SK-N-SH (cell line): ENCODE measurements around the gene SAMD14. TPM values are rescaled to one million over a fixed set of nuclear protein-coding genes. Genes with fewer than 3 reads are reported as not detected.

ENCODE experiments used
- CTCF ChIA-PET: fragments of 300-600, 350-600 bp; formaldehyde crosslinking; extraction: SDS; loops from one replicate; lab custom pipeline; 2021; lab: Yijun Ruan, JAX
- POLR2A ChIA-PET: fragments of 350-600 bp; sonication (Branson Sonifier 250); formaldehyde crosslinking; extraction: SDS; loops from one replicate; lab custom pipeline; 2020; ENCODE audit warnings: antibody characterized with exemption, inconsistent platforms; lab: Yijun Ruan, JAX
- DNase-seq: peaks from one replicate; pipeline ENCODE4 v3.0.0; 2012
- H2AFZ ChIP-seq: fragments of 200-600 bp; sonication (generic); 2 replicates; pipeline ENCODE4 v1.8.1; 2016; ENCODE audit warnings: antibody characterized with exemption, mild to moderate bottlenecking, low read depth
- H3F3A ChIP-seq: fragments of 200-600 bp; sonication (generic); replicated peaks from 2 replicates; pipeline ENCODE3; 2016; ENCODE audit warnings: antibody characterized with exemption, mild to moderate bottlenecking; ENCODE audit not compliant: insufficient read depth
- H3K27ac ChIP-seq, 2 experiments: fragments of 200-500 bp in 1 of 2; fragments of 200-600 bp in 1 of 2; sonication (Bioruptor generic) in 1 of 2; sonication (generic), shearing (Covaris generic) in 1 of 2; 2 replicates each; pipeline versions ENCODE4 v1.5.1 to v1.6.1; 2014 to 2016; ENCODE audit warnings: low read depth in 2 of 2, inconsistent platforms in 1 of 2, low read length in 1 of 2, mild to moderate bottlenecking in 1 of 2, mixed read lengths in 1 of 2
- H3K27me3 ChIP-seq: fragments of 200-600 bp; sonication (generic), shearing (Covaris generic); 2 replicates; pipeline ENCODE4 v1.6.1; 2016; ENCODE audit warnings: mixed run types; ENCODE audit not compliant: insufficient read depth
- H3K36me3 ChIP-seq, 2 experiments: fragments of 200-500 bp in 1 of 2; fragments of 200-600 bp in 1 of 2; sonication (Bioruptor generic) in 1 of 2; sonication (generic) in 1 of 2; replicated peaks in 1 of 2; 2 replicates each; pipeline versions ENCODE3 to v1.5.1; 2014 to 2016; ENCODE audit warnings: low read length in 1 of 2, mild to moderate bottlenecking in 1 of 2; ENCODE audit not compliant: insufficient read depth in 2 of 2, control insufficient read depth in 1 of 2
- H3K4me1 ChIP-seq, 2 experiments: fragments of 200-500 bp in 1 of 2; fragments of 200-600 bp in 1 of 2; sonication (Bioruptor generic) in 1 of 2; sonication (generic), shearing (Covaris generic) in 1 of 2; 2 replicates each; pipeline versions ENCODE4 v1.5.1 to v1.6.1; 2014 to 2016; ENCODE audit warnings: low read depth in 1 of 2, low read length in 1 of 2, mixed run types in 1 of 2; ENCODE audit not compliant: insufficient read depth in 2 of 2, control insufficient read depth in 1 of 2
- H3K4me2 ChIP-seq: fragments of 200-600 bp; sonication (generic), shearing (Covaris generic); 2 replicates; pipeline ENCODE4 v1.6.1; 2017; ENCODE audit warnings: mixed run types
- H3K4me3 ChIP-seq, 2 experiments: fragments of 200-500 bp in 1 of 2; fragments of 200-600 bp in 1 of 2; sonication (Bioruptor generic) in 1 of 2; sonication (generic), shearing (Covaris generic) in 1 of 2; 2 replicates each; pipeline versions ENCODE4 v1.5.1 to v1.8.1; 2014 to 2016; ENCODE audit warnings: low read depth in 2 of 2, inconsistent platforms in 1 of 2, low read length in 1 of 2, mild to moderate bottlenecking in 1 of 2, mixed read lengths in 1 of 2, moderate library complexity in 1 of 2
- H3K79me2 ChIP-seq: fragments of 200-600 bp; sonication (generic); 2 replicates; pipeline ENCODE4 v1.8.1; 2017; ENCODE audit warnings: mild to moderate bottlenecking; ENCODE audit not compliant: insufficient read depth
- H3K9ac ChIP-seq: fragments of 200-600 bp; sonication (generic); 2 replicates; pipeline ENCODE4 v1.6.1; 2017; ENCODE audit warnings: mixed run types
- H3K9me2 ChIP-seq: fragments of 200-600 bp; sonication (generic); 2 replicates; pipeline ENCODE4 v1.6.1; 2017; ENCODE audit warnings: mixed run types
- H3K9me3 ChIP-seq: fragments of 200-600 bp; sonication (generic); 2 replicates; pipeline ENCODE4 v1.6.1; 2017; ENCODE audit warnings: mixed run types, mild to moderate bottlenecking, moderate library complexity
- H4K20me1 ChIP-seq: fragments of 200-600 bp; sonication (generic); 2 replicates; pipeline ENCODE4 v1.6.1; 2017; ENCODE audit warnings: mild to moderate bottlenecking, mixed run types; ENCODE audit not compliant: insufficient read depth
- EP300 ChIP-seq, 2 experiments: IDR thresholded peaks; 2 replicates each; pipeline versions ENCODE4 v1.4.0 to v1.6.1; 2012; ENCODE audit warnings: borderline replicate concordance in 1 of 2, low read depth in 1 of 2, low read length in 1 of 2
- FOSL2 ChIP-seq: IDR thresholded peaks from 2 replicates; pipeline ENCODE4 v1.4.0; 2012; ENCODE audit warnings: low read depth, mild to moderate bottlenecking, moderate library complexity, borderline replicate concordance
- NFIC ChIP-seq: IDR thresholded peaks from 2 replicates; pipeline ENCODE4 v1.4.0; 2012; ENCODE audit warnings: borderline replicate concordance
- POLR2AphosphoS5 ChIP-seq: IDR thresholded peaks from 2 replicates; pipeline ENCODE4 v1.6.1; 2012; ENCODE audit warnings: low read depth, low read length
- RCOR1 ChIP-seq: fragments of 150-350 bp; IDR thresholded peaks from 2 replicates; pipeline ENCODE4 v1.6.1; 2017; ENCODE audit warnings: antibody characterized with exemption, low read length
- RXRA ChIP-seq: IDR thresholded peaks from 2 replicates; pipeline ENCODE4 v1.4.0; 2012; ENCODE audit warnings: low read depth, mild to moderate bottlenecking, borderline replicate concordance
- SMC3 ChIP-seq: IDR thresholded peaks from 2 replicates; pipeline ENCODE4 v1.6.1; 2012; ENCODE audit warnings: low read depth, low read length, improper control_type of control experiment
- WGBS: methylation state at CpG from one replicate; pipeline ENCODE4 v1.1.6; 2017; ENCODE audit warnings: low lambda C conversion rate; 5-methylcytosine and 5-hydroxymethylcytosine counted together
- polyA plus RNA-seq, 3 experiments: library from polyadenylated mRNA; depleted of rRNA; stranded (reverse); fragments of >200 nt; gene quantifications; 2 replicates each; pipeline ENCODE4 v1.2.3, GENCODE V29; 2012
- TF ChIP-seq, protein P1 (sequence below): IDR thresholded peaks from 2 replicates; pipeline ENCODE4 v1.4.0; 2012; ENCODE audit warnings: low read depth, borderline replicate concordance
- TF ChIP-seq, protein P2 (sequence below): IDR thresholded peaks from 2 replicates; pipeline ENCODE4 v1.6.1; 2012; ENCODE audit warnings: mild to moderate bottlenecking, low read depth, low read length, moderate library complexity
- TF ChIP-seq, protein P3 (sequence below): fragments of 150-350 bp; IDR thresholded peaks from 2 replicates; pipeline ENCODE4 v1.6.1; 2016; ENCODE audit warnings: mild to moderate bottlenecking, low read depth, low read length
- TF ChIP-seq, protein P4 (sequence below): IDR thresholded peaks from 2 replicates; pipeline ENCODE4; 2012

SAMD14 gene
- polyA plus RNA-seq, 1 of the 3 experiments (the other 2 are of a cell fraction) = 3.4 TPM

DNA sequence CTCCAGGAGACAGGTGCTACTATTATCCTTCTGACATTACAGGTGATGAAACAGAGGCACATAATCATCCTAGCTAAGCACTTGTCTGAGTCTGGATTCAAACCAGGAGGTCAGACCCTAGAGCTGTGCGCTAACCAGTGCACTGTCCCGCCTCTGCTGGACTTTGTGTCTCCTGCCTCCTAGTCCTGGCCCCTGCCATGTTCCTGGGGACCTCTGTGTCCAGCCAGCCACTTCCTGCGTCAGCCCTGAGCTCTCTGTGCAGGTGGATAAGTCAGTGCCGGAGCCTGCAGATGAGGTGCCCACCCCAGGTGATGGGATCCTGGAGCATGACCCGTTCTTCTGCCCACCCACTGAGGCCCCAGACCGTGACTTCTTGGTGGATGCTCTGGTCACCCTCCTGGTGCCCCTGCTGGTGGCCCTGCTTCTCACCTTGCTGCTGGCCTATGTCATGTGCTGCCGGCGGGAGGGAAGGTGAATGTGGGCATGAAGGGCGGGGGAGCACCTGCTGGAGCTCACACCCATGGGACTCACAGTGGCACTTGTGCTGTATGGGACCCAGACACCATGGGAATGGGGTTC, 40.0 kb upstream of the SAMD14 start:
- CTCF ChIA-PET = interaction anchor here (0.6 to 17.0 kb wide), 58 partner anchors 8 to 413 kb away, joined by 3 to 517 read pairs (median 5); partner anchors contain the start of genes COL1A1, PDK2, PPP1R9B and RSAD1
- Histone ChIP-seq H3K36me3 (no peaks in the 10 kb centered on the region), H3K9me2 (no peaks in the 10 kb centered on the region), H3F3A (peaks cover 18% of the 10 kb centered on the region), H3K4me1 (peaks cover 12 to 22% of the 10 kb centered on the region in 2 experiments), H3K4me3 (no peak overlapping the region), H4K20me1 (no peaks in the 10 kb centered on the region), H3K9me3 (no peaks in the 10 kb centered on the region), H2AFZ (no peak overlapping the region), H3K4me2 (no peak overlapping the region), H3K27me3 (no peaks in the 10 kb centered on the region), H3K27ac (no peak overlapping the region), H3K9ac (no peak overlapping the region), H3K79me2 (no peaks in the 10 kb centered on the region)
- WGBS = 90% methylated on average over 5 of the region's 9 CpGs
- no peak for DNase-seq
- TF ChIP-seq SMC3 = no peak
- TF ChIP-seq POLR2AphosphoS5 = no peak
- TF ChIP-seq, protein P1, sequence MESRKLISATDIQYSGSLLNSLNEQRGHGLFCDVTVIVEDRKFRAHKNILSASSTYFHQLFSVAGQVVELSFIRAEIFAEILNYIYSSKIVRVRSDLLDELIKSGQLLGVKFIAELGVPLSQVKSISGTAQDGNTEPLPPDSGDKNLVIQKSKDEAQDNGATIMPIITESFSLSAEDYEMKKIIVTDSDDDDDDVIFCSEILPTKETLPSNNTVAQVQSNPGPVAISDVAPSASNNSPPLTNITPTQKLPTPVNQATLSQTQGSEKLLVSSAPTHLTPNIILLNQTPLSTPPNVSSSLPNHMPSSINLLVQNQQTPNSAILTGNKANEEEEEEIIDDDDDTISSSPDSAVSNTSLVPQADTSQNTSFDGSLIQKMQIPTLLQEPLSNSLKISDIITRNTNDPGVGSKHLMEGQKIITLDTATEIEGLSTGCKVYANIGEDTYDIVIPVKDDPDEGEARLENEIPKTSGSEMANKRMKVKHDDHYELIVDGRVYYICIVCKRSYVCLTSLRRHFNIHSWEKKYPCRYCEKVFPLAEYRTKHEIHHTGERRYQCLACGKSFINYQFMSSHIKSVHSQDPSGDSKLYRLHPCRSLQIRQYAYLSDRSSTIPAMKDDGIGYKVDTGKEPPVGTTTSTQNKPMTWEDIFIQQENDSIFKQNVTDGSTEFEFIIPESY = no peak
- TF ChIP-seq, protein P2, sequence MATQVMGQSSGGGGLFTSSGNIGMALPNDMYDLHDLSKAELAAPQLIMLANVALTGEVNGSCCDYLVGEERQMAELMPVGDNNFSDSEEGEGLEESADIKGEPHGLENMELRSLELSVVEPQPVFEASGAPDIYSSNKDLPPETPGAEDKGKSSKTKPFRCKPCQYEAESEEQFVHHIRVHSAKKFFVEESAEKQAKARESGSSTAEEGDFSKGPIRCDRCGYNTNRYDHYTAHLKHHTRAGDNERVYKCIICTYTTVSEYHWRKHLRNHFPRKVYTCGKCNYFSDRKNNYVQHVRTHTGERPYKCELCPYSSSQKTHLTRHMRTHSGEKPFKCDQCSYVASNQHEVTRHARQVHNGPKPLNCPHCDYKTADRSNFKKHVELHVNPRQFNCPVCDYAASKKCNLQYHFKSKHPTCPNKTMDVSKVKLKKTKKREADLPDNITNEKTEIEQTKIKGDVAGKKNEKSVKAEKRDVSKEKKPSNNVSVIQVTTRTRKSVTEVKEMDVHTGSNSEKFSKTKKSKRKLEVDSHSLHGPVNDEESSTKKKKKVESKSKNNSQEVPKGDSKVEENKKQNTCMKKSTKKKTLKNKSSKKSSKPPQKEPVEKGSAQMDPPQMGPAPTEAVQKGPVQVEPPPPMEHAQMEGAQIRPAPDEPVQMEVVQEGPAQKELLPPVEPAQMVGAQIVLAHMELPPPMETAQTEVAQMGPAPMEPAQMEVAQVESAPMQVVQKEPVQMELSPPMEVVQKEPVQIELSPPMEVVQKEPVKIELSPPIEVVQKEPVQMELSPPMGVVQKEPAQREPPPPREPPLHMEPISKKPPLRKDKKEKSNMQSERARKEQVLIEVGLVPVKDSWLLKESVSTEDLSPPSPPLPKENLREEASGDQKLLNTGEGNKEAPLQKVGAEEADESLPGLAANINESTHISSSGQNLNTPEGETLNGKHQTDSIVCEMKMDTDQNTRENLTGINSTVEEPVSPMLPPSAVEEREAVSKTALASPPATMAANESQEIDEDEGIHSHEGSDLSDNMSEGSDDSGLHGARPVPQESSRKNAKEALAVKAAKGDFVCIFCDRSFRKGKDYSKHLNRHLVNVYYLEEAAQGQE = no peak
- TF ChIP-seq, protein P3, sequence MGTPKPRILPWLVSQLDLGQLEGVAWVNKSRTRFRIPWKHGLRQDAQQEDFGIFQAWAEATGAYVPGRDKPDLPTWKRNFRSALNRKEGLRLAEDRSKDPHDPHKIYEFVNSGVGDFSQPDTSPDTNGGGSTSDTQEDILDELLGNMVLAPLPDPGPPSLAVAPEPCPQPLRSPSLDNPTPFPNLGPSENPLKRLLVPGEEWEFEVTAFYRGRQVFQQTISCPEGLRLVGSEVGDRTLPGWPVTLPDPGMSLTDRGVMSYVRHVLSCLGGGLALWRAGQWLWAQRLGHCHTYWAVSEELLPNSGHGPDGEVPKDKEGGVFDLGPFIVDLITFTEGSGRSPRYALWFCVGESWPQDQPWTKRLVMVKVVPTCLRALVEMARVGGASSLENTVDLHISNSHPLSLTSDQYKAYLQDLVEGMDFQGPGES = no peak
- TF ChIP-seq EP300 (IDR thresholded peaks at IDR 0.05; ENCODE audit: borderline replicate concordance in 1 of 2, low read depth in 1 of 2, low read length in 1 of 2) = no peak
- TF ChIP-seq RXRA = no peak
- TF ChIP-seq FOSL2 = no peak
- no peak for TF ChIP-seq RCOR1
- TF ChIP-seq, protein P4, sequence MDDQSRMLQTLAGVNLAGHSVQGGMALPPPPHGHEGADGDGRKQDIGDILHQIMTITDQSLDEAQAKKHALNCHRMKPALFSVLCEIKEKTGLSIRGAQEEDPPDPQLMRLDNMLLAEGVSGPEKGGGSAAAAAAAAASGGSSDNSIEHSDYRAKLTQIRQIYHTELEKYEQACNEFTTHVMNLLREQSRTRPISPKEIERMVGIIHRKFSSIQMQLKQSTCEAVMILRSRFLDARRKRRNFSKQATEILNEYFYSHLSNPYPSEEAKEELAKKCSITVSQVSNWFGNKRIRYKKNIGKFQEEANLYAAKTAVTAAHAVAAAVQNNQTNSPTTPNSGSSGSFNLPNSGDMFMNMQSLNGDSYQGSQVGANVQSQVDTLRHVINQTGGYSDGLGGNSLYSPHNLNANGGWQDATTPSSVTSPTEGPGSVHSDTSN = no peak
- no peak for TF ChIP-seq NFIC
- POLR2A ChIA-PET = interaction anchor here (1.1 kb wide), 1 partner anchor 8 kb away, joined by 5 read pairs; no protein-coding TSS in a partner anchor
